Uterus (tissue), 2 donors: ENCODE data around the gene TLK2.
"Not testable (repeated sequence)": the region's sequence is repeated elsewhere in the genome, so short reads cannot be mapped to it uniquely, and the experiment has no call there.

ENCODE experiments used
- POLR2A ChIP-seq, 2 donors: fragments of 450-650 bp; IDR thresholded peaks; one replicate each; pipeline ENCODE4 v1.6.1; 2016; ENCODE audit warnings: antibody characterized with exemption in 2 of 2, mild to moderate bottlenecking in 1 of 2, moderate library complexity in 1 of 2
- TF ChIP-seq, protein P1 (sequence below), 4 experiments: fragments of 200-600 bp in 2 of 4; fragments of 450-650 bp in 2 of 4; sonication (generic) in 2 of 4; IDR thresholded peaks; one replicate each; pipeline ENCODE4 v1.5.1; 2016 to 2019; ENCODE audit warnings: antibody characterized with exemption in 4 of 4, mild to moderate bottlenecking in 2 of 4, moderate library complexity in 1 of 4

DNA sequence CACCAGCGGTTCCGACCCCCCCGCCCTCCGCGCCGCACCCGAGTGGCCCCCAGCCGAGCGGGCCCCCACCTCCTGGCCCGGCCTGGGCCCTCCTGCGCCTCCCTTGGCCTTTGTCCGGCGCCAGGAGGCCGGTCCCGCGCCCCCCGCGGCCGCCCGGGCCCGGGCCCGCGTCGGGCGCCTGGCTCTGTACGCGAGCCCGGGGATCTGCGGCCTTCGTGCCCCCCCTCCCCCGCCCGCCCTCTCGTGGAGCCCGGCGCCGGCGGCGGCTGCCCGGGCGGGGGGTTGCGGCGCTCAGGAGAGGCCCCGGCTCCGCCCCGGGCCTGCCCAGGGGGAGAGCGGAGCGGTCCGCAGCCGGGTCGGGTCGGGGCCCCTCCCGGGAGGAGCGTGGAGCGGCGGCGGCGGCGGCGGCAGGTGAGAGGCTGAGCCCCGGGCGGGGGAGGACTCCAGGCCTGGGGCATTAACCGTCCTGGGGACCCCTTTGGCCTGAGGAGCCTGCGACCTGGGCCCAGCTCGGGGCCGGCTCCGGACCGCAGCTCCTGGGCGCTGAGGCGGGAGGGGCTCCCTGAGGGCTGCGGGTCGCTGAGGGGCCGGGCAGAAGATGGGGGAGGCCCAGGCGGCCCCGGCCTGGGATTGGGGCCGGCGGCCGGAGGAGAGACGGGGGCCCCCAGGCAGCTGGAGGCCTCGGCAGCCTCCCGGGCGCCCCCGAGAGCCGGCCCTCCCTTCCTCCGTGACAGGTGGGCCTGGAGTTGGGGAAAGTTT lies 434 bp downstream of the TLK2 start:
- TF ChIP-seq, protein P1, sequence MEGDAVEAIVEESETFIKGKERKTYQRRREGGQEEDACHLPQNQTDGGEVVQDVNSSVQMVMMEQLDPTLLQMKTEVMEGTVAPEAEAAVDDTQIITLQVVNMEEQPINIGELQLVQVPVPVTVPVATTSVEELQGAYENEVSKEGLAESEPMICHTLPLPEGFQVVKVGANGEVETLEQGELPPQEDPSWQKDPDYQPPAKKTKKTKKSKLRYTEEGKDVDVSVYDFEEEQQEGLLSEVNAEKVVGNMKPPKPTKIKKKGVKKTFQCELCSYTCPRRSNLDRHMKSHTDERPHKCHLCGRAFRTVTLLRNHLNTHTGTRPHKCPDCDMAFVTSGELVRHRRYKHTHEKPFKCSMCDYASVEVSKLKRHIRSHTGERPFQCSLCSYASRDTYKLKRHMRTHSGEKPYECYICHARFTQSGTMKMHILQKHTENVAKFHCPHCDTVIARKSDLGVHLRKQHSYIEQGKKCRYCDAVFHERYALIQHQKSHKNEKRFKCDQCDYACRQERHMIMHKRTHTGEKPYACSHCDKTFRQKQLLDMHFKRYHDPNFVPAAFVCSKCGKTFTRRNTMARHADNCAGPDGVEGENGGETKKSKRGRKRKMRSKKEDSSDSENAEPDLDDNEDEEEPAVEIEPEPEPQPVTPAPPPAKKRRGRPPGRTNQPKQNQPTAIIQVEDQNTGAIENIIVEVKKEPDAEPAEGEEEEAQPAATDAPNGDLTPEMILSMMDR (IDR thresholded peaks at IDR 0.05), result peak in 1 of 4 experiments; percentile 12
- TF ChIP-seq POLR2A (IDR thresholded peaks at IDR 0.05), result not testable (repeated sequence)
